IPS-18c (cell line): ENCODE measurements around the gene GCHFR.

Experiments used
- H3K4me3 ChIP-seq: 2 replicates; pipeline ENCODE4 v1.7.0; 2013; ENCODE audit warnings: low read depth, mild to moderate bottlenecking, low read length, moderate library complexity; ENCODE audit not compliant: insufficient read depth
- H3K9me3 ChIP-seq: one replicate; pipeline ENCODE4 v1.6.1; 2013; ENCODE audit warnings: mild to moderate bottlenecking, low read length, moderate library complexity; ENCODE audit not compliant: control insufficient read depth, insufficient read depth

The GCHFR gene

GRCh38 chr15:40792394-40792793 lies 28.5 kb downstream of the GCHFR start:
- Histone ChIP-seq H3K9me3 (no peaks in the 10 kb centered on the region), H3K4me3 (no peak overlapping the region)

DNA sequence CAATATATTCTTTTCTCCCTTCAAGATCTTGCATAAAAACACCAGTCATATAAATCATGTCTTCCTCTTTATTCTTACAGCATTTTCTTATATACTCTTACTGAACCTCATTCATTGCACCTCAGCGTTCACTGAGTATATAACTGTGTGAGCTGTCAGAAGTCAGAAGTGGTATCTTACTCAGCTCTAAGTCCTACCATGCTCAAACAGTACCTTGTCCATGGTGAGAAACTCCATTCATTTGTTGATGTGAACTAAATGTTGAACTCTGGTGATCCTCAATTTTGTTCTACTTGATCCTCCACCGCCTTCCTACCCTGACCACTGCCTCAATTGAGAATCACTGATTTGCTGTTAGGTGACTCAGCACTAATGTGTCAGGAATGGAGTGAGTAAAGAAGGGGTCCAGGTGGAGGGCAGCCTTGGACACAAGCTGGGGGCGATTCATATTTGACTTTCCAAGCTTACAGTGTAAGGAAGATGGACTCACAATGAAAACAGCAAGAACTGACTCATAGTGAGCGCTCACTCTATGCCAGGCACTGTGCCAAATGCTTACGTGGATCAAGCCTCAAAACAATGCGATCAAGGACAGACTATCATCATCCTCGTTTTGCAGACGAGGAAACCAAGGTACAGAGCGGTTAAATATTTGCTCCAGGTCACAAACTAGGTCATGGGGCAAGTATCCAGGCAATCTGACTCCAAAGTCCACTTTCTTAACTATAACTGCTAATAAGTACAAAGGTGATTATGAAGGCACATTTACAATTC lies 29.5 kb downstream of the GCHFR start:
- no peak overlapping the region for H3K4me3 ChIP-seq

GRCh38 chr15:40796041-40796440 lies 32.2 kb downstream of the GCHFR start:
- H3K9me3 ChIP-seq = no peaks in the 10 kb centered on the region
- no peak overlapping the region for H3K4me3 ChIP-seq

More for the DNA sequence above, 29.5 kb downstream of the GCHFR start:
- no peaks in the 10 kb centered on the region for H3K9me3 ChIP-seq

GRCh38 chr15:40796512-40796911 lies 32.6 kb downstream of the GCHFR start:
- H3K4me3 ChIP-seq = no peak overlapping the region

GRCh38 chr15:40799523-40799922 lies 35.7 kb downstream of the GCHFR start:
- H3K4me3 ChIP-seq = no peak overlapping the region
- no peaks in the 10 kb centered on the region for H3K9me3 ChIP-seq

More at GRCh38 chr15:40796512-40796911, 32.6 kb downstream of the GCHFR start:
- H3K9me3 ChIP-seq = no peaks in the 10 kb centered on the region

DNA sequence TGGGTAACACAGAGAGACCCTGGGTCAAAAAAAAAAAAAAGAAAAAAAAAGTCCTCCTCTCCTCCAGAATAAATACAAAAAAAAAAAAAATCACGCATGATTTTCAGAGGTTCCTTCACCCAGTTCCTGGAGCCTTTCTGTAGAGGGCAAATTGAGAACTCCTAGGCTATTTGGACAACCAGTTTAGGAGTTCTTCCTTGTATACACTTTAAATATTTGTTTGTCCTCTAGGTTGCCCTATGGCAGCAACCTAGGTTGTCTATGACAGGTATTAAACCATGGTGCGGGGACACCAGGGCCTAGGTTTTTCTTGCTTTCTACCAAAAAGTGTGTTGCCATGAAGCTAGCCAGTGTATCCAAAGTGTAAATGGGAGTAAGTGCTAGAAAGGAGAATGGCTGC lies 39.2 kb downstream of the GCHFR start:
- Histone ChIP-seq H3K4me3 (no peak overlapping the region), H3K9me3 (no peaks in the 10 kb centered on the region)

- no peak overlapping the region for H3K4me3 ChIP-seq
- H3K9me3 ChIP-seq = no peaks in the 10 kb centered on the region
Measured at GRCh38 chr15:40803688-40804087, 39.8 kb downstream of the GCHFR start.

DNA sequence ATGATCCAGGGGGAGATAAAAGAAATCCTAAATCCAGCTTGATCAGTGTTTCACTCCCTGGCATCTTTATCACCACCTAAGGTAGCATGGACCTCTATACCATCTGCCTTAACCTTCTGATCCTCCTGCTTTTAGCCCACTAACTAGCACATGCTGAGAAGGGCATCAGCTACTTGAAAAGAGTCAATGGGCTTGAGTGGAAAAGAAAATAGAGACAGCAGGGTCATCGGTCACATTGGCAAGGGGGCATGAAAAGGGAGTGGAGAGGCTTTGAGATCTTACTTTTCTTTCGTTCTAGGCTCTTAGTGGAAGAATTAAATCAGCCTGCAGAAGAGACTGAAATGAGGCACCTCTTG lies 42.8 kb downstream of the GCHFR start:
- H3K4me3 ChIP-seq = peak overlapping the region; percentile 86
- no peaks in the 10 kb centered on the region for H3K9me3 ChIP-seq

- no peaks in the 10 kb centered on the region for H3K9me3 ChIP-seq
- H3K4me3 ChIP-seq = peak within 1 kb of the TSS; percentile 86
Measured at GRCh38 chr15:40807028-40807887, 43.4 kb downstream of the GCHFR start, which contains the start of the genes DNAJC17 and ZFYVE19. Gene DNAJC17 (minus strand): TSS chr15:40807473. CDS start chr15:40807446, 27 bp downstream. Gene ZFYVE19 (plus strand): TSS chr15:40807089. CDS start chr15:40807590, 501 bp downstream.

DNA sequence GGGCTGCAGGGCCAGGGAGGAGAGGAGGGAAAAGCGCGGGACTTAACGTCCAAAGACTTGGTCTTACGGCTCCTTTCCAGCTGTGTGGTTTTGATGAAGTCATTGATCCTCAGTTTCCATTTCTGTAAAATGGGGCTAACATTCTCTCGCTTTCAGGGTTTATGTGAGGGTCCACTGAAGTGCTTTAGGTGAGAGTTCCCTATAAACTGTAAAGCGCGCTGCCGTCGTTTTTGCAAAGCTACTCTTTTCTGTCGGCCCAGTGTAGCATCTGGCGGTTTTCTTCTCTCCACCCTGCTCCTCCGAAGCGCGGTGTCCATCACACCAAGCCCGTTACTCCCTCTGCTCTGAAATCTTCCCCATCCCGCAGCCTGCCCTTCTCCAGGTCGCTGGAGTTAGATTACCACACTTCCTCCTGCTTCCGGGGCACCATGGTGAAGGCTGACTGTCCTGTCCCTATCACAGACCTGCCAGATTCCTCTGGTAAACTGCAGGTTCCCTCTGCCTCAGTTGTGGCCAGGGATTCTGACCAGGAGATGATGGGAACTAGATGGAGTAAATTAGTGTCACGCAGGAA lies 44.1 kb downstream of the GCHFR start:
- peak overlapping the region; percentile 86 for H3K4me3 ChIP-seq

GRCh38 chr15:40808861-40809450 lies 45.1 kb downstream of the GCHFR start:
- Histone ChIP-seq H3K4me3 (no peak overlapping the region), H3K9me3 (no peaks in the 10 kb centered on the region)

More for the DNA sequence above, 44.1 kb downstream of the GCHFR start:
- no peaks in the 10 kb centered on the region for H3K9me3 ChIP-seq

GRCh38 chr15:40812721-40813425 lies 49.0 kb downstream of the GCHFR start:
- H3K4me3 ChIP-seq = no peak overlapping the region

GRCh38 chr15:40815042-40815698 lies 51.3 kb downstream of the GCHFR start:
- Histone ChIP-seq H3K9me3 (no peaks in the 10 kb centered on the region), H3K4me3 (no peak overlapping the region)

More at GRCh38 chr15:40812721-40813425, 49.0 kb downstream of the GCHFR start:
- H3K9me3 ChIP-seq = no peaks in the 10 kb centered on the region
